Kidney epithelial cell (primary cell): ENCODE data around the gene CD3D. TPM values are rescaled to one million over a fixed set of nuclear protein-coding genes. Genes with fewer than 3 reads are reported as not detected.

ENCODE experiments used
- DNase-seq: peaks from one replicate; pipeline ENCODE4 v3.0.0-alpha.2; 2010; ENCODE audit warnings: low read depth
- H3K27me3 ChIP-seq: 2 replicates; pipeline ENCODE4 v1.6.0; 2011; ENCODE audit warnings: low read length; ENCODE audit not compliant: control insufficient read depth, insufficient read depth
- H3K36me3 ChIP-seq: 2 replicates; pipeline ENCODE4 v1.5.1; 2011; ENCODE audit warnings: low read length; ENCODE audit not compliant: control insufficient read depth, insufficient read depth
- H3K4me3 ChIP-seq: 2 replicates; pipeline ENCODE4 v1.5.1; 2011; ENCODE audit warnings: low read depth, mild to moderate bottlenecking, control low read depth, low read length
- total RNA-seq: library from RNA; depleted of rRNA; stranded (reverse); fragments of >200 nt; gene quantifications from 2 replicates; pipeline ENCODE4 v1.2.3, GENCODE V29; 2015
- TF ChIP-seq, protein P1 (sequence below): IDR thresholded peaks from 2 replicates; pipeline ENCODE4 v1.5.1; 2011; ENCODE audit warnings: mild to moderate bottlenecking, moderate library complexity, low read length, control low read depth, inconsistent platforms; ENCODE audit not compliant: insufficient read depth, poor library complexity, severe bottlenecking

The CD3D gene
- total RNA-seq, 1 donor from 2014 or later = not detected

DNA sequence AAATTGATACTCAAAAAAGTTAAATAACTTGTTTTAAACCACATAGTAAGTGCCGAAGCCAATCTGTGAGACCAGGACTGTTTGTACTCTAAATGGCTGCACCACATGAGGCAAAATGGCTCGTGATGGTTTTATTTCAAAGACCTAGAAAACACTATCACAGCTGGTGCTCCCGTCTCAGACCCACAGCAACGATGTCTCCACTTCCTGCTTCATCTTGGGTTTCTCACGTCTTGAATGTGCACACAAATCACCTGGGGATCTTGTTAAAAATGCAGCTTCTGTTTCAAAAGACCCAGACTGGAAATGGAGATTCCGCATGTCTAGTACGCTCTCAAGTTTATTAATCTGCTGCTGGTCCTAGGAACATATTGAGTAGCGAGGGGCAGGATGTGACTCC is 36.8 kb downstream of the CD3D start:
- TF ChIP-seq, protein P1, sequence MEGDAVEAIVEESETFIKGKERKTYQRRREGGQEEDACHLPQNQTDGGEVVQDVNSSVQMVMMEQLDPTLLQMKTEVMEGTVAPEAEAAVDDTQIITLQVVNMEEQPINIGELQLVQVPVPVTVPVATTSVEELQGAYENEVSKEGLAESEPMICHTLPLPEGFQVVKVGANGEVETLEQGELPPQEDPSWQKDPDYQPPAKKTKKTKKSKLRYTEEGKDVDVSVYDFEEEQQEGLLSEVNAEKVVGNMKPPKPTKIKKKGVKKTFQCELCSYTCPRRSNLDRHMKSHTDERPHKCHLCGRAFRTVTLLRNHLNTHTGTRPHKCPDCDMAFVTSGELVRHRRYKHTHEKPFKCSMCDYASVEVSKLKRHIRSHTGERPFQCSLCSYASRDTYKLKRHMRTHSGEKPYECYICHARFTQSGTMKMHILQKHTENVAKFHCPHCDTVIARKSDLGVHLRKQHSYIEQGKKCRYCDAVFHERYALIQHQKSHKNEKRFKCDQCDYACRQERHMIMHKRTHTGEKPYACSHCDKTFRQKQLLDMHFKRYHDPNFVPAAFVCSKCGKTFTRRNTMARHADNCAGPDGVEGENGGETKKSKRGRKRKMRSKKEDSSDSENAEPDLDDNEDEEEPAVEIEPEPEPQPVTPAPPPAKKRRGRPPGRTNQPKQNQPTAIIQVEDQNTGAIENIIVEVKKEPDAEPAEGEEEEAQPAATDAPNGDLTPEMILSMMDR = no peak
- peaks cover 3% of the 10 kb centered on the region for H3K27me3 ChIP-seq
- H3K36me3 ChIP-seq = no peaks in the 10 kb centered on the region
- no peak for DNase-seq
- H3K4me3 ChIP-seq = no peak overlapping the region

DNA sequence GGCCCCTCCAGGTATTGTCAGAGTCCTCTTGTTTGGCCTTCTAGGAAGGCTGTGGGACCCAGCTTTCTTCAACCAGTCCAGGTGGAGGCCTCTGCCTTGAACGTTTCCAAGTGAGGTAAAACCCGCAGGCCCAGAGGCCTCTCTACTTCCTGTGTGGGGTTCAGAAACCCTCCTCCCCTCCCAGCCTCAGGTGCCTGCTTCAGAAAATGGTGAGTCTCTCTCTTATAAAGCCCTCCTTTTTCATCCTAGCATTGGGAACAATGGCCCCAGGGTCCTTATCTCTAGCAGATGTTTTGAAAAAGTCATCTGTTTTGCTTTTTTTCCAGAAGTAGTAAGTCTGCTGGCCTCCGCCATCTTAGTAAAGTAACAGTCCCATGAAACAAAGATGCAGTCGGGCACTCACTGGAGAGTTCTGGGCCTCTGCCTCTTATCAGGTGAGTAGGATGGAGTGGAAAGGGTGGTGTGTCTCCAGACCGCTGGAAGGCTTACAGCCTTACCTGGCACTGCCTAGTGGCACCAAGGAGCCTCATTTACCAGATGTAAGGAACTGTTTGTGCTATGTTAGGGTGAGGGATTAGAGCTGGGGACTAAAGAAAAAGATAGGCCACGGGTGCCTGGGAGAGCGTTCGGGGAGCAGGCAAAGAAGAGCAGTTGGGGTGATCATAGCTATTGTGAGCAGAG is 37.8 kb downstream of the CD3D start, which contains the start of gene CD3E:
Gene CD3E (plus strand): TSS at position 163 of the 681 bp plus-strand sequence. CDS start 223 bp downstream, at position 386.
- DNase-seq = no peak
- H3K27me3 ChIP-seq = peaks cover 3% of the 10 kb centered on the region
- H3K36me3 ChIP-seq = no peaks in the 10 kb centered on the region
- TF ChIP-seq, protein P1 = no peak
- H3K4me3 ChIP-seq = no peak within 1 kb of the TSS

DNA sequence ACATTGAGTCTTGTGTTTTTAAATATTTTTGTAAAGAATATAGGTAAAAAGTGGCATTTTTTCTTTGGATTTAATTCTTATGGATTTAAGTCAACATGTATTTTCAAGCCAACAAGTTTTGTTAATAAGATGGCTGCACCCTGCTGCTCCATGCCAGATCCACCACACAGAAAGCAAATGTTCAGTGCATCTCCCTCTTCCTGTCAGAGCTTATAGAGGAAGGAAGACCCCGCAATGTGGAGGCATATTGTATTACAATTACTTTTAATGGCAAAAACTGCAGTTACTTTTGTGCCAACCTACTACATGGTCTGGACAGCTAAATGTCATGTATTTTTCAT is 38.3 kb downstream of the CD3D start:
- H3K36me3 ChIP-seq = no peaks in the 10 kb centered on the region
- peaks cover 3% of the 10 kb centered on the region for H3K27me3 ChIP-seq

DNA sequence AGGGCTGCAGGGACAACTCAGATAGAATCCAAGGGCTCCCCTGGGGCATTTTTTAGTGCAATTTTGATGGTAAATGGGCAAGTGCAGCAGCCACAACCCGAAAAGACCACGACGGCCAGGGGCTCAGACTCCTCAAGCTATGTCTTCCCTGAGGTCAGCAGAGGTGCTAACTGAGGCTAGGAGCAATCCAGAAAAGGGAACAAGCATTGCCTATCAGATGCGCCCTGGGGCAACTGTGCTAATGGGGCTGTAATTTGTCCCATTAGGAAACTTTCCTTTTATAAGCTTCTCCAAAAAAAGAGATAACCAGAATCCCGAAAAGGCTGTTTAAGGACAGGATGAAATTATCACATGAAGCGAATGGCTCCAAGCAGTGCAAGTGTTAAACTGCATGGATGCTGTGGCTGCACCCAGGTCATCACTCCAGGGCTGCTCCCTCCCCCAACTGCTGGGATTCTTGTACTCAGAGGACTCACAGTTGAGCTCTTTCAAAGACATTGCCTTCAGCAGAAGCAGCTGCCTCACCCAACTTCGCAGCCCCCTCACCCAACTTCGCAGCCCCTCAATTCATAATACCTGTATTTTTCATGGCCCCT is 40.8 kb downstream of the CD3D start:
- H3K27me3 ChIP-seq = peaks cover 3% of the 10 kb centered on the region
- no peaks in the 10 kb centered on the region for H3K36me3 ChIP-seq
- TF ChIP-seq, protein P1 = no peak
- no peak for DNase-seq
- no peak overlapping the region for H3K4me3 ChIP-seq

More for the DNA sequence above, 38.3 kb downstream of the CD3D start:
- no peak overlapping the region for H3K4me3 ChIP-seq
- no peak for DNase-seq
- TF ChIP-seq, protein P1 = no peak

DNA sequence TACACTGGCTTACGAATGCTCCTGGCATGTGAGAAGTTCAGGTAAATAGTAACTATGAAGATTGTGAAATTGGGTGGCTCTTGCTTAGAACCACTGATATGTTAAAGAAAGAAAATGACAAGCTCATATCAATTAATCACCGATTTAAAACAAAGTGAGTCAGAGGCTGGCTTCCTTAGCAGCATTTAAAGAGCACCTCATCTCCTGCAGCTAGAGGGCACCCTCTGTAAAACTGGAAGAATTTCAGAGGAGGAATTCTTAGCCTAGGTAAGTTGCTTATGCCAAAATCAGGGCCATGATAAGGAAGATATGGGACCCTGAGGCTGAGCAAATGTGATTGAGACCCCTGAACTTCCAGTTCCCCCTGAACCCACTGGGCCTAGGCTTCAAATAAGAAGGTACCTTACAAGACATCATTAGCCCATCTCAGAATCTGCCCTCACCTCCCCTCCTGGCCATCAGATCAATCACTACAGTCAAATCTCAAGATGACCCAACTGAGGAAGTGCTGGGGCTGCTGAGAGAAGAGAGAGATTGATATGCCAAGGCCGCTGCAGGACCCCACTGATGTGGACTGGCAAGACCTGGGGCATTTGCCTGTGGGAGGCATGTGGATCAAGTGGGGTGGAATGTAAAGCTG is 46.6 kb downstream of the CD3D start:
- peak; percentile 44 for DNase-seq
- Histone ChIP-seq H3K27me3 (peaks cover 2% of the 10 kb centered on the region), H3K36me3 (no peaks in the 10 kb centered on the region), H3K4me3 (no peak overlapping the region)
- TF ChIP-seq, protein P1 = peak; percentile 73

DNA sequence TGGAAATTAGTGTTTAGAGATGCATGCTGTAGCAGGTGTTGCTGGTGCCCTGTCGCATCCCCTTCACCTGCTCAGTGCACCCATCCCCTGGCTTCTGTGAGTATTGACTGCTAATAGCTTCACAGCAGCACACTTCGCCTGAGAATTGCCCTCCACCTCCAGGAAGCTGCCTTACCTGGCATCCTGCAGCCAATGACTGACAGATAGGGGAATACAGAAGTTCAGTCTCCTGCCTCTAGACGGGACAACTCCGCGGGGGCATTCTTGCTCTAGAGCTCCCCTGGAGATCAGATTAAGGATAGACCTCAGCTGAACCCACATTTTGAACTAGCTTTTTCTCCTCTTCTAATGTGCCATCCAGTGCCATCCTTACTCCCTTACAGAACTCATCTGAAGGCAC is 47.3 kb downstream of the CD3D start:
- TF ChIP-seq, protein P1 = no peak
- Histone ChIP-seq H3K27me3 (peaks cover 2% of the 10 kb centered on the region), H3K4me3 (no peak overlapping the region), H3K36me3 (no peaks in the 10 kb centered on the region)
- no peak for DNase-seq
